Muscle layer of colon (tissue), 2 donors: ENCODE results near the gene TMEM108.

Source experiments
- H3K27ac ChIP-seq: one replicate; pipeline ENCODE4 v1.7.0; 2013; ENCODE audit warnings: low read depth, mild to moderate bottlenecking, low read length, moderate library complexity
- H3K27me3 ChIP-seq, 2 donors: one replicate each; pipeline ENCODE4 v1.7.0; 2013; ENCODE audit warnings: low read length in 2 of 2, mild to moderate bottlenecking in 2 of 2; ENCODE audit not compliant: insufficient read depth in 2 of 2, control insufficient read depth in 1 of 2
- H3K36me3 ChIP-seq: one replicate; pipeline ENCODE4 v1.7.0; 2013; ENCODE audit warnings: mild to moderate bottlenecking, low read length; ENCODE audit not compliant: insufficient read depth
- H3K4me1 ChIP-seq: one replicate; pipeline ENCODE4 v1.7.0; 2013; ENCODE audit warnings: mild to moderate bottlenecking, low read length; ENCODE audit not compliant: insufficient read depth
- H3K4me3 ChIP-seq, 2 donors: one replicate each; pipeline ENCODE4 v1.7.0; 2013; ENCODE audit warnings: low read length in 2 of 2, low read depth in 1 of 2, mild to moderate bottlenecking in 1 of 2, moderate library complexity in 1 of 2
- H3K9ac ChIP-seq: one replicate; pipeline ENCODE4 v1.7.0; 2013; ENCODE audit warnings: low read length
- H3K9me3 ChIP-seq: one replicate; pipeline ENCODE4 v1.7.0; 2013; ENCODE audit warnings: mild to moderate bottlenecking, low read length
- donor health status: abdominal sarcoma.
- donor health status: Adenocarcinoma of cecum.

Gene TMEM108

GRCh38 chr3:133168025-133168401 lies 129.8 kb downstream of the TMEM108 start:
- Histone ChIP-seq H3K4me1 (no peaks in the 10 kb centered on the region), H3K27me3 (no peaks in the 10 kb centered on the region), H3K36me3 (no peaks in the 10 kb centered on the region), H3K4me3 (no peak overlapping the region), H3K27ac (no peak overlapping the region), H3K9ac (no peak overlapping the region), H3K9me3 (no peaks in the 10 kb centered on the region)

- Histone ChIP-seq H3K27ac (no peak overlapping the region), H3K4me3 (no peak overlapping the region)
These were observed 131.3 kb downstream of the TMEM108 start for GRCh38 chr3:133169331-133170068.

DNA sequence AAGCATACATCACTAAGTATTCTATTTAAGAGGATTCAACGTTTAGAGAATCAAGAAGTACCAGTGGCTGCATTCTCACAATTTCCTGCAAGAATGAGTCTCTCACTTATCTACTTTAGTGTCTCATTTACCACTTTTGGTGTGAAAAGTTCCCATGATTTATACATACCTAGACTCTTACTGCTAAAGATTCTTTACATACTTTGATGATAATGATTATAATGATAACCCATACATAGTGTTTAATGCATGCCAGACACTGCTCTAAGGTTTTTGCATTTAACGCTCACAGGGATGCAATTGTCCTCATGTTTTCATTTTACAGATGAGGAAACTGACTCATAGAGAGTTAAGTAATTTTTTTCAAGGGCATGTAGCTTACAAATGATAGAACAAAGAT lies 133.6 kb downstream of the TMEM108 start:
- H3K9me3 ChIP-seq, result no peaks in the 10 kb centered on the region
- H3K9ac ChIP-seq, result no peak overlapping the region
- no peaks in the 10 kb centered on the region for H3K27me3 ChIP-seq

More at GRCh38 chr3:133169331-133170068, 131.3 kb downstream of the TMEM108 start:
- H3K27me3 ChIP-seq, result no peaks in the 10 kb centered on the region
- H3K9ac ChIP-seq, result no peak overlapping the region
- H3K36me3 ChIP-seq, result no peaks in the 10 kb centered on the region
- no peaks in the 10 kb centered on the region for H3K9me3 ChIP-seq
- no peaks in the 10 kb centered on the region for H3K4me1 ChIP-seq

GRCh38 chr3:133181392-133182150 lies 143.4 kb downstream of the TMEM108 start:
- Histone ChIP-seq H3K4me3 (no peak overlapping the region), H3K4me1 (no peaks in the 10 kb centered on the region), H3K27ac (no peak overlapping the region), H3K27me3 (no peaks in the 10 kb centered on the region), H3K36me3 (no peaks in the 10 kb centered on the region), H3K9ac (no peak overlapping the region), H3K9me3 (no peaks in the 10 kb centered on the region)

More for the DNA sequence above, 133.6 kb downstream of the TMEM108 start:
- Histone ChIP-seq H3K36me3 (no peaks in the 10 kb centered on the region), H3K27ac (no peak overlapping the region), H3K4me1 (no peaks in the 10 kb centered on the region), H3K4me3 (no peak overlapping the region)

GRCh38 chr3:133187870-133188379 lies 149.7 kb downstream of the TMEM108 start:
- Histone ChIP-seq H3K4me1 (no peaks in the 10 kb centered on the region), H3K9me3 (no peaks in the 10 kb centered on the region), H3K36me3 (no peaks in the 10 kb centered on the region), H3K27me3 (no peaks in the 10 kb centered on the region), H3K9ac (no peak overlapping the region), H3K4me3 (no peak overlapping the region), H3K27ac (no peak overlapping the region)

DNA sequence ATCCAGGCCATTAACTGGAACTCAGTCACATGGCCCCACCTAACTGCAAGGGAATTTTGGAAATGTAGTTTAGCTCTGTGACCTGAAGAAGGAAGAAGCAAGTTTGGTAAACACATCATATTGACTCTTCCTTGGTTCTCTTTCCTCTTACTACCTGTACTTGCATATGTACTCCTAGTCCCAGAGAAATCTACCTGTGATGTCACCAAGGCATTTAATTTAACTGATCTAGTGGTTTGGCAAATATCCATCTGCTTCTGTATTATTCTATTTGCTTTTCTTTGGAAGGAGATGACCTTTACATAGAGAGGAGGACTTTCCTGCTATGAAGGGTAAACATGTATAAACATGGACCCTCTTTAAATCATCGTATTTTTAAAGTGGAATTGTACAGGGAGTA lies 150.8 kb downstream of the TMEM108 start:
- H3K9me3 ChIP-seq, result no peaks in the 10 kb centered on the region
- no peaks in the 10 kb centered on the region for H3K27me3 ChIP-seq
- H3K27ac ChIP-seq, result no peak overlapping the region
- H3K36me3 ChIP-seq, result no peaks in the 10 kb centered on the region
- no peak overlapping the region for H3K9ac ChIP-seq
- no peak overlapping the region for H3K4me3 ChIP-seq
- no peaks in the 10 kb centered on the region for H3K4me1 ChIP-seq

DNA sequence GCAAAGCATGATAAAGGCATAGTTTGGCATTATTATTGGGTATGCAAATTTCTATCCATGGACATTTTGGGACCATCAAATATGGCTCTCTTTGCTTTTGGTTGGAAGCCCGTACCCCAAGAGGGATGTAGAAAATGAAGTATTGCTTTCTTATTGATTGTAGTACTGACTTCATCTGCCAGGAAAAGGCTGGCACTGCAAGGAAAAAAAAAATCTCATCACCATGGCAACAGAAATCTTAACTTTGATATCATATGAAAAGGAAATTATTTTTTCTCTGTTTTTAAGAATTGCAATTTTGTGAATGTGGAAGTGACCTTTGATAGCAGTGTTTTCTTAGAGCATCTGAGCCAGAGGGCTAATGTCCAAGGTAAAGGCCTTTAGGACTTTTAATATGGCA lies 151.7 kb downstream of the TMEM108 start:
- Histone ChIP-seq H3K27ac (no peak overlapping the region), H3K4me3 (no peak overlapping the region), H3K36me3 (no peaks in the 10 kb centered on the region), H3K4me1 (no peaks in the 10 kb centered on the region), H3K9me3 (no peaks in the 10 kb centered on the region), H3K27me3 (no peaks in the 10 kb centered on the region), H3K9ac (no peak overlapping the region)

- no peaks in the 10 kb centered on the region for H3K4me1 ChIP-seq
- H3K4me3 ChIP-seq, result no peak overlapping the region
- H3K27me3 ChIP-seq, result no peaks in the 10 kb centered on the region
- no peaks in the 10 kb centered on the region for H3K9me3 ChIP-seq
- H3K36me3 ChIP-seq, result no peaks in the 10 kb centered on the region
- no peak overlapping the region for H3K9ac ChIP-seq
- H3K27ac ChIP-seq, result no peak overlapping the region
These were observed 153.6 kb downstream of the TMEM108 start for GRCh38 chr3:133191818-133192217.

DNA sequence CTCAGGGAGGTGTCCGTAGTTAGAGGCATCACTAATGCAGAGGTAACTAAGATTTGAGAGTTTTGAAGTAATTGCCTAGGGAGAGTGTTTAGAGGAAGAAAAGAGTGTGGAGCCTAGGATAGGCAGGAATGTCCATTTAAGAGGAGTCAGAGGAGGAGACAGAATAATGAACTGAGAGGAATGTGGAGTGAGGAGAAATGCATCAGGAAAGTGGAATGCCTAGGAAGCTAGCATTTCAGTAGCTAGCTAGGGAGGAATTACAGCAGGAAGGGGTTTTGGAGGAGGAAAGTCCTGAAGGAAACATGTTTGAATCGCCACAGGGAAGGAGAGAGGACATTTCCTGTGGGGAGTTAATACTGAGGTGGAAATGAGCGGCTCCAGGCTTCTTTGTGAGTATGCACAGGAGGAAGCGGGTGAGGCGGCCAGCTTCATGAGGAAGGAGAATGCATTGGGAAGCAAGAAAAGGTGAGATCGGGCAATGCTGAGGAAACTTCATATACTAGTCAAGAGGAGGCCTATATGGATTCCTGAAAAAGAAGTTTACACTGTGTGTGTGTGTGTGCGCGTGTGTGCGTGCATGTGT lies 154.3 kb downstream of the TMEM108 start:
- Histone ChIP-seq H3K27ac (no peak overlapping the region), H3K9me3 (no peaks in the 10 kb centered on the region), H3K9ac (no peak overlapping the region), H3K36me3 (no peaks in the 10 kb centered on the region), H3K4me3 (no peak overlapping the region), H3K4me1 (no peaks in the 10 kb centered on the region), H3K27me3 (no peaks in the 10 kb centered on the region)

- no peak overlapping the region for H3K4me3 ChIP-seq
- H3K27me3 ChIP-seq, result no peaks in the 10 kb centered on the region
- H3K27ac ChIP-seq, result no peak overlapping the region
- no peaks in the 10 kb centered on the region for H3K9me3 ChIP-seq
- H3K36me3 ChIP-seq, result no peaks in the 10 kb centered on the region
- no peaks in the 10 kb centered on the region for H3K4me1 ChIP-seq
- no peak overlapping the region for H3K9ac ChIP-seq
These were observed 154.8 kb downstream of the TMEM108 start for GRCh38 chr3:133192967-133193366.

DNA sequence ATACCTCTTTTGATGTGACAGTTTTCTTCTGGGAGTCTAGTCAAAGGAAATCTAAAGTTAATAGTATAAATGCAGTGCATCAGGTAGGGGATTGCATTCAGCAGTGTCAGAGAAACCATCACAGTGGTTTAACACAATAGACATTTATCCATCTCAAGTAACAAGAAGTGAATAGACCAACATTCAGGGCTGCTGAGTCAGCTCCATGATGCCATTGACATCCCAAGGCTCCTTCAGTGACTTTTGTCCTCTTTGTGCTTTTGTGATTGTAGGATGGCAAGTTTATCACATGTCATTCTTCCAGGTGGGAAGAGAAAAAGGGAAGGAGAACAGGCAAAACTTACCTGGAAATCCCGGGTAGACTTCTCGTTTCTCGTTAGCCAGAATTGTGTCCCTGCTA lies 158.3 kb downstream of the TMEM108 start:
- Histone ChIP-seq H3K27ac (no peak overlapping the region), H3K27me3 (no peaks in the 10 kb centered on the region), H3K9me3 (no peaks in the 10 kb centered on the region), H3K9ac (no peak overlapping the region), H3K36me3 (no peaks in the 10 kb centered on the region), H3K4me3 (no peak overlapping the region), H3K4me1 (no peaks in the 10 kb centered on the region)
